Duodenal mucosa (tissue), 2 donors: Measurements from ENCODE around the gene DYNC2I2.
"Not testable (repeated sequence)": the region's sequence is repeated elsewhere in the genome, so short reads cannot be mapped to it uniquely, and the experiment has no call there.

Experiments used
- H3K27ac ChIP-seq: one replicate; pipeline ENCODE4 v1.7.0; 2013; ENCODE audit warnings: low read depth, low read length
- H3K27me3 ChIP-seq, 2 donors: one replicate each; pipeline ENCODE4 v1.7.0; 2013; ENCODE audit warnings: low read length in 2 of 2, control low read depth in 1 of 2; ENCODE audit not compliant: insufficient read depth in 2 of 2, control insufficient read depth in 1 of 2
- H3K36me3 ChIP-seq, 2 donors: one replicate each; pipeline ENCODE4 v1.7.0; 2013; ENCODE audit warnings: low read length in 2 of 2, control low read depth in 1 of 2; ENCODE audit not compliant: insufficient read depth in 2 of 2, control insufficient read depth in 1 of 2
- H3K4me1 ChIP-seq, 2 donors: one replicate each; pipeline ENCODE4 v1.7.0; 2013; ENCODE audit warnings: low read length in 2 of 2, control low read depth in 1 of 2; ENCODE audit not compliant: insufficient read depth in 2 of 2, control insufficient read depth in 1 of 2
- H3K4me3 ChIP-seq, 2 donors: one replicate each; pipeline ENCODE4 v1.7.0; 2013; ENCODE audit warnings: low read length in 2 of 2, low read depth in 1 of 2
- H3K9ac ChIP-seq, 2 donors: one replicate each; pipeline ENCODE4 v1.7.0; 2013; ENCODE audit warnings: low read length in 2 of 2, low read depth in 1 of 2
- H3K9me3 ChIP-seq, 2 donors: one replicate each; pipeline ENCODE4 v1.7.0; 2013; ENCODE audit warnings: low read length in 2 of 2, control low read depth in 1 of 2; ENCODE audit not compliant: control insufficient read depth in 1 of 2

DYNC2I2 gene

DNA sequence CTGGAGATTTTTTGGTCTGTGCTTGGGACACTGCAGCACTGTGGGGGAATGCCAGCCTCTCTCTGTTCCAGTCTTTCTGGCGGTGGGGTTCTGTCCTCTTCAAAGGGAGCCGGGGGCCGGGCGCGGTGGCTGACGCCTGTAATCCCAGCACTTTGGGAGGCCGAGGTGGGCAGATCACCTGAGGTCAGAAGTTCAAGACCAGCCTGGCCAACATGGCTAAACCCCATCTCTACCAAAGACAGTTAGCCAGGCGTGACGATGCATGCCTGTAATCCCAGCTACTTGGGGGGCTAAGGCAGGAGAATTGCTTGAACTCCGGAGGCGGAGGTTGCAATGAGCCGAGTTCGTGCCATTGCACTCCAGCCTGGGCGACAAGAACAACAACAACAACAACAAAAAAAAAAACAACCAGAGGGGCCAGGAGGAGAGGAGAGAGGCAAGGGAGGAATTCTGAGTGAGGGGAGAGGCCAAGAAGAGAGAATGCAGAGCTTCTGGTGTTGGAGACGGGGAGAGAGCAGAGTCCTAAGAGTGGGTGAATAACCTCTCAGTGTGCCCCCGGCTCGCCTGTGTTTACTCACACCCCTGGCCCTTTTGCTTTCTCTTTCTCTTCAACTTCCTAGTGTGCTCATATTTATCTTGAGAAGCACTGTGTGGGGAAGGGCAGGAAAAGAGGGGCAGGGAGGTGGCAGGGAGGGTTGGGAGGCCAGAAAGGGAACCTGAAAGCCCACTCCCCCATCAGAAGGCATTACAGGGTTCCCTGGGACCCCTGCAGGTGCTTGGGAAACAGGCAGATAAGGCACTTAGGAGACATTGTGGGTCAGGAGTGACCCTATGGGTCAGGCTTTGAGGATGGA lies 29.2 kb upstream of the DYNC2I2 start:
- no peaks in the 10 kb centered on the region for H3K9me3 ChIP-seq
- no peaks in the 10 kb centered on the region for H3K27me3 ChIP-seq
- H3K4me1 ChIP-seq, result peaks cover 31 to 48% of the 10 kb centered on the region in 2 donors
- H3K4me3 ChIP-seq, result peak overlapping the region; percentile 71 to 91
- peak overlapping the region; percentile 95 for H3K27ac ChIP-seq
- no peaks in the 10 kb centered on the region for H3K36me3 ChIP-seq
- peak overlapping the region; percentile 89 to 97 for H3K9ac ChIP-seq

DNA sequence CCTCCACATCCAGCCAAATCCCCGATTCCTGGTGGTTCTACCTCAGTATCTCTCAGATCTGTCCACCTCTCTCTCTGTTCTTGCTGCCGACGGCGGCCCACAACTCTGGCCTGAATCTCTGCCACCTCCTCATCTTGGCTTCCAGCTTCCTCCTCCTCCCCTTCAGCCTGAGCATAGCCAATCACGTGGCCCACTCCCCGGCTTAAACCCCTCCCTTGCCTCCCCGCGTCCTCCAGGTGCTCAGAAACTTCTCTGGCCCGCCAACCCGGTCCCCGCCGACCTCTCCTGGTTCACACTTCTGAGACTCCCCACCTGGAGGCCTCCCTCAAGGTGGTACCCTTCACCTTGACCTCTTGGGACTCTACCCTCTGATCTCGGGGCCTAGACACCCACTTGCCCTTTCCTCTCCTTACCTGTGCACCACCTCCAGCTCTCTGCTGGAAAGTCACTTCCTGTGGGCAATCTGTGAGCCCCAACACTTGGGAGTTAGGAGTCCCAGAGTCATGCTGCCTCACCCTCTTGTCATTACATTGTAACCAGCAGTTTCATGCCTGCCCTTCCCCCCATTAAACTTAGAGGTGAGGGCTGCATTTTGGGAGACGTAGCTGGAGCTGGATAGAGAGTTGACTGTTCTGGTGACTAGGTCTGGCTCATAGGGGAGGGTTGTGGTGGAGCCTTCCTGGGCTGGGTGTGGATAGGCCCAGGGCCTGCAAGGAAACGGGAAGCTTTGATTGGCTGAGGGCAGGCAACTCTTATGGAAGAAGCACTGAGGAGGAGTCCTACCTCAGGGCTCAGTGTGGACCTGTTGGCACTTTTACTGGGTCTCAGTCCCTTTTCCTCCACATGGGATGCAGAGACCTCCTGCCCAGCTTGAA lies 27.9 kb upstream of the DYNC2I2 start:
- Histone ChIP-seq H3K27ac (peak overlapping the region; percentile 95), H3K9me3 (no peaks in the 10 kb centered on the region), H3K4me1 (peaks cover 28 to 40% of the 10 kb centered on the region in 2 donors), H3K36me3 (no peaks in the 10 kb centered on the region), H3K4me3 (peak overlapping the region; percentile 91 to 93), H3K9ac (peak overlapping the region; percentile 89 to 97), H3K27me3 (no peaks in the 10 kb centered on the region)

GRCh38 chr9:128684065-128684324 lies 27.3 kb upstream of the DYNC2I2 start:
- peak overlapping the region; percentile 89 to 97 for H3K9ac ChIP-seq
- H3K4me3 ChIP-seq, result peak overlapping the region; percentile 91 to 93
- no peaks in the 10 kb centered on the region for H3K36me3 ChIP-seq
- H3K27me3 ChIP-seq, result no peaks in the 10 kb centered on the region
- H3K4me1 ChIP-seq, result peaks cover 28 to 40% of the 10 kb centered on the region in 2 donors
- H3K27ac ChIP-seq, result peak overlapping the region; percentile 82
- no peaks in the 10 kb centered on the region for H3K9me3 ChIP-seq

DNA sequence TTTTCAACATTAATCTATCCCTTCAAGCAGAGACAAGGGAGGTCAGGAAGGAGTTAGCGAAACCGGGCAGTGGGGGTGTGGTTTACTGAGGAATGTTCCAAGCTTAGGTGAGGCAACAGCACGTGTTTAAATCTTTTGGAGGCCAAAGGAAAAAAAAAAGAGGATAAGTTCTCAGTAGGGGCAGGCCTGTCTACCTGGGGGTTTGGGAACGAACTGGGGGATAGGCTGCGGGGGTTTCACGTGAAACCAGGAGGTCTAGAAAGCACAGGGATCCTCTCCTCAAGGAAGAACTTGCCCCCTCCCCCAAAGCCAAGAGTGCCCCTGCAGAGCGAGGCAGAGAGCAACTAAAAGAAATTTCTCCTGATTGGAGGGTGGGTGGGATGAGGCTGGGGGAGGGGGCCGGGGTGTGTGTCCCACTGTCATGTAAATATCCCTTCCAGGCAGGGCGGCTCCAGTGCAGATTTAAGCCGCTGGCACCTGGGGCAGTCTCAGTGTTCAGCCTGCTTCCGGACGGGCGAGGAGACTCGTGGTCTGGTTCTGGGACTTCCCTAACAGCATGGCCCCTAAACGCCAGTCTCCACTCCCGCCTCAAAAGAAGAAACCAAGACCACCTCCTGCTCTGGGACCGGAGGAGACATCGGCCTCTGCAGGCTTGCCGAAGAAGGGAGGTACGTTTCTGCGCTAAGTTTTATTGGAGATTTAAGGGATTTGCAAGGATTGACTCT lies 26.9 kb upstream of the DYNC2I2 start:
- Histone ChIP-seq H3K9ac (peak overlapping the region; percentile 89 to 97), H3K9me3 (no peaks in the 10 kb centered on the region), H3K27ac (peak overlapping the region; percentile 82), H3K27me3 (no peaks in the 10 kb centered on the region), H3K36me3 (no peaks in the 10 kb centered on the region), H3K4me3 (peak overlapping the region; percentile 91 to 93), H3K4me1 (peaks cover 27 to 39% of the 10 kb centered on the region in 2 donors)

DNA sequence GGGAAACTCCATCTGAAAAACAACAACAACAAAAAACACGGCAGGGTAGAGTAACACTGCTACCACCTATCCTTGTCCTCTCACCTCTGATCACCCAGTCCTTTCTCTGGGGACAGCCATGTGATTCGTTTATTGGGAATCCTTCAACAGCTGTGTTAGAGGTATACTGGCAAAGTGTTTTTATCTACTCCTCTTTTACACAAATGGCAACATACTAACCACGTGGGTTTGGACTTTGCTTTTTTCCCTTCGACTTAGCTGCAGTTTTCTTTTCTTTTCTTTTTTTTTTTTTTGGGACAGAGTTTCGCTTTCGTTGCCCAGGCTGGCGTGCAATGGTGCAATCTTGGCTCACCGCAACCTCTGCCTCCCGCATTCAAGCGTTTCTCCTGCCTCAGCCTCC lies 21.1 kb upstream of the DYNC2I2 start:
- peaks cover 0 to 3% of the 10 kb centered on the region in 2 donors for H3K4me1 ChIP-seq
- no peaks in the 10 kb centered on the region for H3K36me3 ChIP-seq
- no peaks in the 10 kb centered on the region for H3K27me3 ChIP-seq
- no peak overlapping the region for H3K27ac ChIP-seq
- no peaks in the 10 kb centered on the region for H3K9me3 ChIP-seq
- H3K4me3 ChIP-seq, result peak overlapping the region in 1 of 2 donors; percentile 59
- H3K9ac ChIP-seq, result no peak overlapping the region

DNA sequence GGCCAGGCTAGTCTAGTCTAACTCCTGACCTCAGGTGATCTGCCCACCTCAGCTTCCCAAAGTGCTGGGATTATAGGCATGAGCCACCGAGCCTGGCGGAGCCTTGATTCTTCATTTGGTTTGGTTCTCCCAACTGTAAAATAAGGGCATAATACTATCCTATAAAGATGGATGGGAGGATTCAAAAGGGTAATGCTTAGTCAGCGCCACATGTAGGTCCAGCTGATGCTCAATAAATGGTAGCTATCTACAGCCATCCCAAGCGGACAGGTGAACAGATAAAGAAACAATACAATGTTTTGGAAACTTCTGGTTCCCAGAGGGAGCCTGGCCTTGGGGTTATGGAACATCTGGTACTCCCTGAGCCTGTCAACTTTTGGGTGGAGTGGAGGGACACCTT lies 18.7 kb upstream of the DYNC2I2 start:
- H3K9ac ChIP-seq, result no peak overlapping the region
- H3K27ac ChIP-seq, result no peak overlapping the region
- H3K36me3 ChIP-seq, result no peaks in the 10 kb centered on the region
- H3K4me1 ChIP-seq, result peaks cover 0 to 3% of the 10 kb centered on the region in 2 donors
- no peaks in the 10 kb centered on the region for H3K9me3 ChIP-seq
- no peaks in the 10 kb centered on the region for H3K27me3 ChIP-seq
- no peak overlapping the region for H3K4me3 ChIP-seq

DNA sequence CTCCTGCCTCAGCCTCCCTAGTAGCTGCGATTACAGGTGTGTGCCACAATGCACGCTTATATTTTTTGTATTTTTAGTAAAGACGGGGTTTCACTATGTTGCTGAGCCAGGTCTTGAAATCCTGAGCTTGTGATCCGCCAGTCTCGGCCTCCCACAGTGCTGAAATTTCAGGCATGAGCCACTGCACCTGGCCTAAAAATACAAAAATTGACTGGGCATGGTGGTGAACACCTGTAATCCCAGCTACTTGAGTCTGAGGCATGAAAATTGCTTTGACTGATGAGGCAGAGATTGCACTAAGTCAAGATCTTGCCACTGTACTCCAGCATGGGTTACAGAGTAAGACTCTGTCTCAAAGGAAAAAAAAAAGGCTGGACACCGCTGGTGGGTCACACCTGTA lies 13.1 kb upstream of the DYNC2I2 start:
- H3K9me3 ChIP-seq, result no peaks in the 10 kb centered on the region
- H3K27me3 ChIP-seq, result no peaks in the 10 kb centered on the region
- H3K4me3 ChIP-seq, result no peak overlapping the region
- H3K4me1 ChIP-seq, result no peaks in the 10 kb centered on the region
- no peak overlapping the region for H3K27ac ChIP-seq
- no peak overlapping the region for H3K9ac ChIP-seq
- H3K36me3 ChIP-seq, result no peaks in the 10 kb centered on the region

DNA sequence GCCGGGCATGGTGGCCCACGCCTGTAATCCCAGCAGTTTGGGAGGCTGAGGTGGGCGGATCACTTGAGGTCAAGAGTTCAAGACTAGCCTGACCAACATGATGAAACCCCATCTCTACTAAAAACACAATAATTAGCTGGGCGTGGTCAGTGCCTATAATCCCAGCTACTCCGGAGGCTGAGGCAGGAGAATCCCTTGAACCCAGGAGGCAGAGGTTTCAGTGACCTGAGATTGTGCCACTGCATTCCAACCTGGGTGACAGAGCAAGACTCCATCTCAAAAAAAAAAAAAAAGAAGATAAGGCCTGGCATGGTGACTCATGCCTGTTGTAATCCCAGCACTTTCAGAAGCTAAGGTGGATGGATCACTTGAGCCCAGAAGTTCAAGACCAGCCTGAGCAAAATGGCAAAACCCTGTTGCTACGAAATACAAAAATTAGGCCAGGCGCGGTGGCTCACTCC lies 9.9 kb upstream of the DYNC2I2 start:
- H3K27me3 ChIP-seq, H3K36me3 ChIP-seq, H3K4me3 ChIP-seq, H3K9ac ChIP-seq, H3K4me1 ChIP-seq, H3K9me3 ChIP-seq, H3K27ac ChIP-seq: not testable (repeated sequence)

GRCh38 chr9:128657796-128658195 lies 1.1 kb upstream of the DYNC2I2 start:
- H3K9me3 ChIP-seq, result no peaks in the 10 kb centered on the region
- no peaks in the 10 kb centered on the region for H3K36me3 ChIP-seq
- no peaks in the 10 kb centered on the region for H3K27me3 ChIP-seq
- no peaks in the 10 kb centered on the region for H3K4me1 ChIP-seq
- H3K27ac ChIP-seq, result no peak overlapping the region
- no peak overlapping the region for H3K4me3 ChIP-seq
- no peak overlapping the region for H3K9ac ChIP-seq

DNA sequence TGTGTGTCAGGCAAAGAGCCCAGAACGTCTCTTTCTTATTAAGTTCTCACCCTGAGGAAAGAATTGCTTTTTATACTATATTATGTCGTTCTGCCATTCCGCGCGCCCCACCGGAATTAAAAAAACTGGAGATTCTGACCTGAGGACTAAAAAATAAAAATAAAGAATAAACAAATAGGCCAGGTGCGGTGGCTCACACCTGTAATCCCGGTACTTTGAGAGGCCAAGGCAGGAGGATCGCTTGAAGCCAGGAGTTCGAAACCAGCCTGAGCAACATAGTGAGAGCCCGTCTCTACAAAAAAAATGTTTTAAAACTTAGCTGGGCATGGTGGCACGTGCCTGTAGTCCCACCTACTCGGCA lies 677 bp upstream of the DYNC2I2 start:
- Histone ChIP-seq H3K9me3 (no peaks in the 10 kb centered on the region), H3K9ac (peak overlapping the region; percentile 95 to 96)

More for the DNA sequence above, 677 bp upstream of the DYNC2I2 start:
- Histone ChIP-seq H3K4me3 (peak overlapping the region; percentile 84 to 85), H3K36me3 (no peaks in the 10 kb centered on the region), H3K4me1 (no peaks in the 10 kb centered on the region), H3K27me3 (no peaks in the 10 kb centered on the region), H3K27ac (peak overlapping the region; percentile 99)
